Choroid plexus epithelial cell (primary cell): Measurements from ENCODE around the gene STYXL1.

ENCODE experiments used
- DNase-seq: peaks from one replicate; pipeline ENCODE4 v3.0.0-alpha.2; 2010; ENCODE audit warnings: low read depth
- H3K4me3 ChIP-seq: 2 replicates; pipeline ENCODE4 v1.5.1; 2011; ENCODE audit warnings: low read depth, mild to moderate bottlenecking, control low read depth, low read length, moderate library complexity
- TF ChIP-seq, protein P1 (sequence below): conservative IDR thresholded peaks from 2 replicates; pipeline ENCODE4 v1.5.1; 2011; ENCODE audit warnings: low read depth, mild to moderate bottlenecking, control low read depth, inconsistent platforms, low read length, moderate library complexity

Gene STYXL1

DNA sequence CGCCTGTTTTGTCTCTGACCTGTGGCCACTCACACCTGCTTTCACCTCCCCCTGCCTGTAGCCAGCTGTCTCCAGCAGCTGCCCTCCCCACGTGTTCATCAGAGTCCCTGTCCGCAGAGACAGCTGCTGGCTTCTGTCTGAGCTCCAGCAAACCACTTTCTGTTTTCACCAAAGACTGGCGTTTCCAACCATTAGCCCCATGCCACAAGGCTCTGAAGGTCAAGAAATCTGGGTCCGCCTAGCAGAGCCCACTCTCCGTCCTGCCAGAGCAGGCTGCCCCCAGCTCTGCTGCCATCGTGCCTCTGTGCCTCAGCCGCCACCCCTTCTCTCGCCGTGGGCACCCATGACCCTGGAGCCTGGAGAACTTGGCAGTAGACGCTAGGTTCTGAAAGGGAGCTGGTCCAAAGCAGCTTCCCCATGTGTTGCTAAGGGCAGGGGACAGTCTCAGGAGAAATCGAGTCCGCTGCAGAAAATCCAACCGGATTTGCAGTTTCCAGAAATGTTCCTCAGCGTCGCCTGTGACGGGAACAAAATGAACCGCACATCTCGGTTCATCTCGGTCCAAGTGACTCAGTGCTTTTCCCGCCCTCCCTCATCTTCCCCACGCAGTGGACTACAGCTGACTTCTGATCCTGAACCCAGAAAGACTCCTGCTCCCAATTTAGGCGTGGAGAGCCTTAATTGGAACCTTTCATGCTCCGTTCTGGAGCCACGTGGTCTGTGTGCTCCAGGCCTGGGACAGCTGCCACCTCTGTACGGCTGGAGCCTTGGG, 81.4 kb downstream of the STYXL1 start:
- no peak for DNase-seq
- TF ChIP-seq, protein P1, sequence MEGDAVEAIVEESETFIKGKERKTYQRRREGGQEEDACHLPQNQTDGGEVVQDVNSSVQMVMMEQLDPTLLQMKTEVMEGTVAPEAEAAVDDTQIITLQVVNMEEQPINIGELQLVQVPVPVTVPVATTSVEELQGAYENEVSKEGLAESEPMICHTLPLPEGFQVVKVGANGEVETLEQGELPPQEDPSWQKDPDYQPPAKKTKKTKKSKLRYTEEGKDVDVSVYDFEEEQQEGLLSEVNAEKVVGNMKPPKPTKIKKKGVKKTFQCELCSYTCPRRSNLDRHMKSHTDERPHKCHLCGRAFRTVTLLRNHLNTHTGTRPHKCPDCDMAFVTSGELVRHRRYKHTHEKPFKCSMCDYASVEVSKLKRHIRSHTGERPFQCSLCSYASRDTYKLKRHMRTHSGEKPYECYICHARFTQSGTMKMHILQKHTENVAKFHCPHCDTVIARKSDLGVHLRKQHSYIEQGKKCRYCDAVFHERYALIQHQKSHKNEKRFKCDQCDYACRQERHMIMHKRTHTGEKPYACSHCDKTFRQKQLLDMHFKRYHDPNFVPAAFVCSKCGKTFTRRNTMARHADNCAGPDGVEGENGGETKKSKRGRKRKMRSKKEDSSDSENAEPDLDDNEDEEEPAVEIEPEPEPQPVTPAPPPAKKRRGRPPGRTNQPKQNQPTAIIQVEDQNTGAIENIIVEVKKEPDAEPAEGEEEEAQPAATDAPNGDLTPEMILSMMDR: no peak
- H3K4me3 ChIP-seq: no peak overlapping the region

DNA sequence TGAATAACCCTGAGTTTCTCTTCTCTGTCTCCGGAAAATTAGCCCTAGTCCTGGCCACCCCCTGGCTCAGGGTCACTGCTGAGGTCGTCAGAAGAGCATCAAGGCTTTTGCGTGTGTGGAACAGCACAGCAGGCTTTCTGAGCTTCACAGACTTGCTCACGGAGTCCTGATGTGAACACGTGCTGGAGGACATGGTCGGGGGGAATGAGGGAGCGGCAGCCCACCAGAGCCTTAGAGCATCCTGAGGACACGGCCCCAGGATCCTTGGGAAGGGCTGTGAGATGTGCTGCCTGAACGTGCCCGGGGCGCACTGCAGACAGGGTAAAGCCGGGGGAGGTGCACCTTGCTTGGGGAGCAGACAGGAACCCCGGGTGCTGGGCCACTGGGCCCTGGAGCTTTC, 82.2 kb downstream of the STYXL1 start:
- no peak overlapping the region for H3K4me3 ChIP-seq
- DNase-seq: no peak
- TF ChIP-seq, protein P1: no peak

DNA sequence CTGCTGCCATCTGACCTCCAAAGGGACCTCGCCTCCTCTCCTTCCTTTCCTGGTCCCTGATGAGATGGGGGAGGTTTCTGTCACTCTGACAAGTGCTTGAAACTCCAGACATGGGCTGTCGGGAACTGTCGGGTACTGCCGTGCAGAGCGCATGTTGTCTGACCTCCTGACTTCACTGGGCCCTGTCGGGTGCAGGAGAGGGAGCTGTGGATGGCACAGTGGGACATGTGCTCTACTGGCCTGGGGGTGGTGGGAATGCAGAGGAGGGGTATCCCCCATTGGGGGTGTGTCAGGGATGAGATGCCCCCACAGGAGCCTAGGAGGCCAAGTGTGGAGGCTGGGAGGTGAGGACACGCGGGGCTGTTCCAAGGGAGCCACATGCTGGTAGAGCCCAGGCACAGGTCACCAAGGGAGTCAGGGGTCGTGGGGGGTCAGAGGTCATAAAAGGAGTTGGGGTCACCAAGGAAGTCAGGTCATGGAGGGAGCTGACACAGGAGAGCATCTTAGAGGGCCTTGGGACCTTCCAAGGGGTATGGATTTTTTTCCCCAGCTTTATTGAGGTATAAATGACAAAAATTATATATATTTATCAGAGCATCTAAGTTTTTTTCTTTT, 84.3 kb downstream of the STYXL1 start:
- H3K4me3 ChIP-seq: no peak overlapping the region
- TF ChIP-seq, protein P1: no peak
- DNase-seq: no peak

DNA sequence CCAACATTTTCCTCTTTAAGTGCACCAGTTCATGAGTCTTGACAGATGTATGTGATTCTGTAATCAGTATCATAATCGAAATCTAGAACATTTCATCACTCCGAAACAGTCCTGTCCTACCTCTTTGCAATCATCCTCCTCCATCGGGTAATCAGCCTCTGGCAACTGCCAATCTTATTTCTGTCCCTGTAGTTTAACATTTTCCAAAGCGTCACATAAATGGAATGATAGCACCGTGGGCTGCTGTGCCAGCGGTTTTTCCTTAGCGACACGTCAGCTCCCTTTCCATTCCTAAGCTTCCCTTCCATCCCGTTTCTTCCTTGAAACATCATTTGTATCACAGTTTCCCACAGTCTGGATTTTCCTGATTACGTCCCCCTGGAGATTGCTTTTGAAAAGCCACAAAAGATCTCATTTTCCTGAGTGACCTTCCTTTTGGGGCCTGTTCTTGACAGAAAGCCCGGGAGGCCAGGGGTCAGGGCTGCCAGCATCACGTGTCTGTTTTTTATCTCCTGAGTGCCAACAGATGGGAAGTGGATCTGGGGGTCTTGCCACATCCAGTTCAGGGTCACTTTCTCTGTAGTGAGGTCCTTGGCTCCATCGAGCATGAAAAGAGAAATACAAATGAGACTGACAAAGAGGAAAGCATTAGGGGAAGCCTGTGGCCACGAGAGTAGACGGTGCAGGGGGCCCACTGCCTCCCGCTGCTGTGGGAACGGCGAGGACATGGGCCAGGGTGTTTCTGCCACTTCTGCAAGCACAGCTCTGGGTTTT, 85.0 kb downstream of the STYXL1 start:
- no peak overlapping the region for H3K4me3 ChIP-seq
- TF ChIP-seq, protein P1: no peak
- DNase-seq: peak; percentile 41

DNA sequence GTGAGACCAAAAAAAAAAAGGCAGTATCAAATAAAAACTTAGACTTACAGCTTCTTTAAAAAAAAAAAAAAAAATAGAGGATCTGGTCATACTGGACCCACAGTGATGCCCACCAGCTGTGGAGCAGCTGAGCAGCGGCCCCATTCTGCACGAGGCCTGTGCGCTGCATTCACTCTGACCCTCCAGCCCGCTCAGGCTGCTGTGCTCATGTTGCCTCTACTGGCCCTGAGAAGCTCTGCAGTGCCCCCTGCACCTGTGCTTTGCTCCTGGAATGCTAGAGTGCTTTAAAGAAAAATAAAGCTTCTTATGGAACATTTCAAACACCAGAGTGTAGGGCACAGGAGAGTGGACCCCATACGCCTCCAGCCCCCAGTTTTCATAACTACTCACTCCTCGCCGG, 86.6 kb downstream of the STYXL1 start:
- TF ChIP-seq, protein P1: peak; percentile 32
- DNase-seq: no peak
- H3K4me3 ChIP-seq: no peak overlapping the region

DNA sequence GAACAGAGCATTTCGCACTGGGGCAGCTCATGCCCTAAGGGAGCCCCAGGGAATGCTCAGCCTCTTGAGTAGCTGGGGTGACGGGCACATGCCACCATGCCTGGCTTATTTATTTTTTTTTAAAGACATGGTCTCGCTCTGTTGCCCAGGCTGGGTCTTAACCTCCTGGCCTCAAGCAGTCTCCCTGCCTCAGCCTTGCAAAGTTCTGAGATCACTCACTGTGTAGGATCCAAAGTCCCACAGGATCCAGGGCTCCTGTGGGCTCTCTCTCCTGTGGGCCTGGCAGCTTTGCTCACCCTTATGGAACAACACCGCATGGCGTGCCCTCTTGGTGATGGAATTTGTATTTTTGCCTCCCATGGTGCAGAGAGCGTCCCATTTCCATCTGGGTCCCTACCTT, 87.4 kb downstream of the STYXL1 start:
- TF ChIP-seq, protein P1: no peak
- H3K4me3 ChIP-seq: no peak overlapping the region
- DNase-seq: no peak
